H9 (cell line): ENCODE measurements around the gene ARHGEF2. TPM values are rescaled to one million over a fixed set of nuclear protein-coding genes. Genes with fewer than 3 reads are reported as not detected.

Source experiments
- DNase-seq: peaks from one replicate; pipeline ENCODE4 v3.0.0-alpha.2; 2017
- H2AFZ ChIP-seq: one replicate; pipeline ENCODE4 v1.6.1; 2013; ENCODE audit warnings: mild to moderate bottlenecking, low read length, control low read depth, moderate library complexity
- H2AK5ac ChIP-seq: 2 replicates; pipeline ENCODE4 v1.6.1; 2013; ENCODE audit warnings: low read length, control low read depth, mixed read lengths; ENCODE audit not compliant: insufficient read length
- H2BK120ac ChIP-seq: one replicate; pipeline ENCODE4 v1.6.1; 2013; ENCODE audit warnings: low read depth, mild to moderate bottlenecking, low read length, control low read depth, inconsistent platforms; ENCODE audit not compliant: poor library complexity, severe bottlenecking
- H2BK12ac ChIP-seq: 2 replicates; pipeline ENCODE4 v1.6.1; 2013; ENCODE audit warnings: low read length, control low read depth, mixed read lengths, low read depth; ENCODE audit not compliant: insufficient read length
- H2BK15ac ChIP-seq: 2 replicates; pipeline ENCODE4 v1.6.1; 2013; ENCODE audit warnings: low read depth, low read length, control low read depth
- H2BK20ac ChIP-seq: one replicate; pipeline ENCODE4 v1.6.1; 2013; ENCODE audit warnings: low read depth, mild to moderate bottlenecking, low read length, control low read depth, inconsistent platforms; ENCODE audit not compliant: poor library complexity, severe bottlenecking
- H2BK5ac ChIP-seq: 2 replicates; pipeline ENCODE4 v1.6.1; 2013; ENCODE audit warnings: low read length, control low read depth, mixed read lengths; ENCODE audit not compliant: insufficient read length
- H3K14ac ChIP-seq: 2 replicates; pipeline ENCODE4 v1.6.1; 2013; ENCODE audit warnings: low read length, control low read depth; ENCODE audit not compliant: insufficient read depth
- H3K18ac ChIP-seq: 2 replicates; pipeline ENCODE4 v1.6.1; 2013; ENCODE audit warnings: low read depth, mild to moderate bottlenecking, mixed read lengths, low read length, control low read depth; ENCODE audit not compliant: insufficient read length
- H3K23ac ChIP-seq: 2 replicates; pipeline ENCODE4 v1.6.1; 2013; ENCODE audit warnings: low read length, control low read depth, mixed read lengths, low read depth; ENCODE audit not compliant: insufficient read length
- H3K23me2 ChIP-seq: 2 replicates; pipeline ENCODE4 v1.6.1; 2013; ENCODE audit warnings: low read depth, mild to moderate bottlenecking, mixed read lengths, low read length, control low read depth; ENCODE audit not compliant: insufficient read length, poor library complexity, severe bottlenecking
- H3K27ac ChIP-seq: 2 replicates; pipeline ENCODE4 v1.5.1; 2013; ENCODE audit warnings: low read length, control low read depth, mixed read lengths, low read depth; ENCODE audit not compliant: insufficient read length
- H3K27me3 ChIP-seq: 2 replicates; pipeline ENCODE4 v1.6.1; 2013; ENCODE audit warnings: low read length, control low read depth, inconsistent platforms; ENCODE audit not compliant: insufficient read depth
- H3K4ac ChIP-seq: 2 replicates; pipeline ENCODE4 v1.6.1; 2013; ENCODE audit warnings: low read depth, mild to moderate bottlenecking, control low read depth, inconsistent platforms, low read length, moderate library complexity
- H3K4me1 ChIP-seq: 2 replicates; pipeline ENCODE4 v1.6.1; 2013; ENCODE audit warnings: low read length, control low read depth, inconsistent platforms; ENCODE audit not compliant: insufficient read depth
- H3K4me2 ChIP-seq: 2 replicates; pipeline ENCODE4 v1.6.1; 2013; ENCODE audit warnings: low read length, control low read depth, mixed read lengths; ENCODE audit not compliant: insufficient read length, insufficient read depth
- H3K56ac ChIP-seq: 2 replicates; pipeline ENCODE4 v1.6.1; 2013; ENCODE audit warnings: low read depth, mild to moderate bottlenecking, mixed read lengths, low read length, control low read depth; ENCODE audit not compliant: insufficient read length
- H3K79me1 ChIP-seq: 2 replicates; pipeline ENCODE4 v1.6.1; 2013; ENCODE audit warnings: low read depth, mild to moderate bottlenecking, moderate library complexity, low read length, control low read depth, inconsistent platforms; ENCODE audit not compliant: insufficient read depth, poor library complexity, severe bottlenecking
- H3K79me2 ChIP-seq: 2 replicates; pipeline ENCODE4 v1.6.1; 2013; ENCODE audit warnings: low read length, control low read depth, inconsistent platforms; ENCODE audit not compliant: insufficient read depth
- H3K9ac ChIP-seq: 2 replicates; pipeline ENCODE4 v1.6.1; 2013; ENCODE audit warnings: low read length, control low read depth, mixed read lengths; ENCODE audit not compliant: insufficient read length; ENCODE audit errors: extremely low read depth
- H3K9me3 ChIP-seq: one replicate; pipeline ENCODE4 v1.6.1; 2013; ENCODE audit warnings: low read depth, low read length, inconsistent platforms; ENCODE audit not compliant: control insufficient read depth
- H3T11ph ChIP-seq: one replicate; pipeline ENCODE4 v1.6.1; 2013; ENCODE audit warnings: mild to moderate bottlenecking, low read length, control low read depth, inconsistent platforms
- H4K20me1 ChIP-seq: one replicate; pipeline ENCODE4 v1.6.1; 2013; ENCODE audit not compliant: control insufficient read depth, insufficient read length, insufficient read depth
- H4K5ac ChIP-seq: 2 replicates; pipeline ENCODE4 v1.6.1; 2013; ENCODE audit warnings: low read depth, mild to moderate bottlenecking, mixed read lengths, low read length, control low read depth; ENCODE audit not compliant: insufficient read length
- H4K8ac ChIP-seq: replicated peaks from 2 replicates; pipeline ENCODE4 v1.6.1; 2013; ENCODE audit warnings: low read length, control low read depth, mixed read lengths, low read depth; ENCODE audit not compliant: insufficient read length
- H4K91ac ChIP-seq: 2 replicates; pipeline ENCODE4 v1.6.1; 2013; ENCODE audit warnings: low read depth, mild to moderate bottlenecking, moderate library complexity, mixed read lengths, low read length, control low read depth; ENCODE audit not compliant: insufficient read length
- H3K27ac Mint-ChIP-seq, 3 experiments: 2 replicates in 2 of 3; 3 replicates in 1 of 3; pipeline ENCODE4 v1.8.0; 2020 to 2021; ENCODE audit warnings: mixed read lengths in 3 of 3, mild to moderate bottlenecking in 1 of 3, moderate library complexity in 1 of 3
- H3K27me3 Mint-ChIP-seq: 2 replicates; pipeline ENCODE4 v1.8.0; 2021; ENCODE audit warnings: low read depth, mild to moderate bottlenecking, moderate library complexity, mixed read lengths
- H3K36me3 Mint-ChIP-seq, 3 experiments: 2 replicates in 2 of 3; 3 replicates in 1 of 3; pipeline ENCODE4 v1.8.0; 2020 to 2021; ENCODE audit warnings: low read depth in 3 of 3, mixed read lengths in 3 of 3; ENCODE audit not compliant: insufficient read depth in 1 of 3
- H3K4me1 Mint-ChIP-seq, 2 experiments: 2 replicates each; pipeline ENCODE4 v1.8.0; 2020; ENCODE audit warnings: mixed read lengths in 2 of 2
- H3K4me3 Mint-ChIP-seq, 2 experiments: 2 replicates in 1 of 2; 3 replicates in 1 of 2; pipeline ENCODE4 v1.8.0; 2020 to 2021; ENCODE audit warnings: mild to moderate bottlenecking in 2 of 2, mixed read lengths in 2 of 2, moderate library complexity in 1 of 2
- H3K9me3 Mint-ChIP-seq, 2 experiments: 2 replicates in 1 of 2; 3 replicates in 1 of 2; pipeline ENCODE4 v1.8.0; 2020; ENCODE audit warnings: mild to moderate bottlenecking in 2 of 2, mixed read lengths in 2 of 2, moderate library complexity in 1 of 2
- CTCF ChIP-seq: fragments of 200-600 bp; sonication (generic); conservative IDR thresholded peaks from 3 replicates; pipeline ENCODE4 v1.8.0; 2021; ENCODE audit warnings: antibody characterized with exemption, mild to moderate bottlenecking
- WGBS: extraction: QIAGEN DNeasy Blood & Tissue Kit; methylation state at CpG from one replicate; pipeline ENCODE4 v1.1.7; 2013; ENCODE audit warnings: missing lambda C conversion rate, low lambda C conversion rate, mixed read lengths; ENCODE audit not compliant: insufficient read length; ENCODE audit errors: extremely low coverage; 5-methylcytosine and 5-hydroxymethylcytosine counted together
- total RNA-seq: library from RNA; stranded (reverse); gene quantifications from 2 replicates; pipeline ENCODE4 v1.2.1, GENCODE V29; 2021

Gene ARHGEF2
- total RNA-seq, 1 experiment from 2014 or later: 111 TPM

- Mint-ChIP-seq H3K4me1 (peaks cover 84 to 95% of the 10 kb centered on the region in 2 experiments), H3K27ac (peak overlapping the region in 2 of 3 experiments; percentile 68 to 80; a peak in 4 of 7 replicates)
Observed at GRCh38 chr1:155971910-155972809, 6.2 kb downstream of the ARHGEF2 start.

More at GRCh38 chr1:155971910-155972809, 6.2 kb downstream of the ARHGEF2 start:
- no peak overlapping the region for H3K23ac ChIP-seq
- H2AK5ac ChIP-seq: no peak overlapping the region
- Mint-ChIP-seq H3K36me3 (peaks cover 10 to 45% (median 45%) of the 10 kb centered on the region in 3 experiments; a peak in 6 of 7 replicates), H3K9me3 (no peaks in the 10 kb centered on the region), H3K27me3 (no peaks in the 10 kb centered on the region), H3K4me3 (peak overlapping the region in 1 of 2 experiments; percentile 45; a peak in 1 of 5 replicates)
- H2BK12ac ChIP-seq: no peak overlapping the region
- no peak overlapping the region for H3K14ac ChIP-seq
- WGBS: no CpG with 5 or more reads among the region's 9 CpGs
- no peak overlapping the region for H3T11ph ChIP-seq
- H2BK120ac ChIP-seq: no peak overlapping the region
- no peak overlapping the region for H3K27ac ChIP-seq
- H3K23me2 ChIP-seq: peaks cover 16% of the 10 kb centered on the region
- no peaks in the 10 kb centered on the region for H3K9me3 ChIP-seq
- DNase-seq: no peak
- no peaks in the 10 kb centered on the region for H3K27me3 ChIP-seq
- H4K20me1 ChIP-seq: peaks cover 10% of the 10 kb centered on the region
- H2BK15ac ChIP-seq: no peak overlapping the region
- H3K79me2 ChIP-seq: peaks cover 37% of the 10 kb centered on the region
- H2BK5ac ChIP-seq: no peak overlapping the region
- no peak overlapping the region for H4K5ac ChIP-seq
- no peak for TF ChIP-seq CTCF
- H3K4me2 ChIP-seq: no peak overlapping the region
- no peak overlapping the region for H3K4ac ChIP-seq
- peaks cover 9% of the 10 kb centered on the region for H3K79me1 ChIP-seq
- H3K18ac ChIP-seq: no peak overlapping the region
- H2BK20ac ChIP-seq: no peak overlapping the region
- H4K91ac ChIP-seq: no peak overlapping the region
- H3K56ac ChIP-seq: no peak overlapping the region
- no peak overlapping the region for H3K9ac ChIP-seq
- peaks cover 29% of the 10 kb centered on the region for H3K4me1 ChIP-seq
- H2AFZ ChIP-seq: no peak overlapping the region
- no peak overlapping the region for H4K8ac ChIP-seq
